Stimulated activated CD4-positive, alpha-beta T cell treated with anti-CD3 and anti-CD28 coated beads, Interleukin-2, amount 100 ng/mL, for 4 hours (primary cell): ENCODE measurements around the gene KRT39.

Experiments
- DNase-seq: peaks from one replicate; pipeline ENCODE4 v3.0.0-alpha.2; 2020; ENCODE audit warnings: low read depth

Gene KRT39

GRCh38 chr17:40980117-40980516 is 13.4 kb upstream of the KRT39 start:
- DNase-seq, result no peak

GRCh38 chr17:40978575-40979151 is 11.9 kb upstream of the KRT39 start:
- no peak for DNase-seq

GRCh38 chr17:40975516-40975915 is 8.8 kb upstream of the KRT39 start:
- DNase-seq, result no peak

- no peak for DNase-seq
Measured at GRCh38 chr17:40974366-40974765, 7.6 kb upstream of the KRT39 start.

- DNase-seq, result no peak
Measured at GRCh38 chr17:40967582-40967981, 834 bp upstream of the KRT39 start.

- DNase-seq, result no peak
Measured at GRCh38 chr17:40963838-40964237, 2.9 kb downstream of the KRT39 start.

GRCh38 chr17:40962059-40962561 is 4.6 kb downstream of the KRT39 start:
- no peak for DNase-seq

- DNase-seq, result no peak
Measured at GRCh38 chr17:40961591-40961990, 5.2 kb downstream of the KRT39 start.

GRCh38 chr17:40960144-40960543 is 6.6 kb downstream of the KRT39 start:
- no peak for DNase-seq

- no peak for DNase-seq
Measured at GRCh38 chr17:40958086-40958953, 8.4 kb downstream of the KRT39 start.

- DNase-seq, result no peak
Measured at GRCh38 chr17:40956401-40957254, 10.1 kb downstream of the KRT39 start.

- DNase-seq, result no peak
Measured at GRCh38 chr17:40953881-40954280, 12.9 kb downstream of the KRT39 start.

GRCh38 chr17:40952661-40953060 is 14.1 kb downstream of the KRT39 start:
- DNase-seq, result no peak

GRCh38 chr17:40952154-40952553 is 14.6 kb downstream of the KRT39 start:
- no peak for DNase-seq

GRCh38 chr17:40951011-40951622 is 15.6 kb downstream of the KRT39 start:
- DNase-seq, result no peak

GRCh38 chr17:40950176-40950575 is 16.6 kb downstream of the KRT39 start:
- no peak for DNase-seq

GRCh38 chr17:40949418-40949817 is 17.3 kb downstream of the KRT39 start:
- DNase-seq, result no peak

GRCh38 chr17:40947929-40948328 is 18.8 kb downstream of the KRT39 start:
- no peak for DNase-seq

- no peak for DNase-seq
Measured at GRCh38 chr17:40945414-40945813, 21.3 kb downstream of the KRT39 start.

GRCh38 chr17:40944531-40944930 is 22.2 kb downstream of the KRT39 start:
- DNase-seq, result no peak

GRCh38 chr17:40942553-40942952 is 24.2 kb downstream of the KRT39 start:
- no peak for DNase-seq

GRCh38 chr17:40940266-40940665 is 26.5 kb downstream of the KRT39 start:
- DNase-seq, result no peak
